GM18873 (cell line): ENCODE measurements around the gene BHMT.
"Not testable (repeated sequence)": the region's sequence is repeated elsewhere in the genome, so short reads cannot be mapped to it uniquely, and the experiment has no call there.

Experiments
- ATAC-seq: cut with Tn5 transposase; IDR thresholded peaks from one replicate; pipeline ENCODE4 v1.9.1; 2021; ENCODE audit warnings: mild to moderate bottlenecking, moderate library complexity, moderate number of reproducible peaks; ENCODE audit not compliant: unreplicated experiment, low FRiP score

The BHMT gene

DNA sequence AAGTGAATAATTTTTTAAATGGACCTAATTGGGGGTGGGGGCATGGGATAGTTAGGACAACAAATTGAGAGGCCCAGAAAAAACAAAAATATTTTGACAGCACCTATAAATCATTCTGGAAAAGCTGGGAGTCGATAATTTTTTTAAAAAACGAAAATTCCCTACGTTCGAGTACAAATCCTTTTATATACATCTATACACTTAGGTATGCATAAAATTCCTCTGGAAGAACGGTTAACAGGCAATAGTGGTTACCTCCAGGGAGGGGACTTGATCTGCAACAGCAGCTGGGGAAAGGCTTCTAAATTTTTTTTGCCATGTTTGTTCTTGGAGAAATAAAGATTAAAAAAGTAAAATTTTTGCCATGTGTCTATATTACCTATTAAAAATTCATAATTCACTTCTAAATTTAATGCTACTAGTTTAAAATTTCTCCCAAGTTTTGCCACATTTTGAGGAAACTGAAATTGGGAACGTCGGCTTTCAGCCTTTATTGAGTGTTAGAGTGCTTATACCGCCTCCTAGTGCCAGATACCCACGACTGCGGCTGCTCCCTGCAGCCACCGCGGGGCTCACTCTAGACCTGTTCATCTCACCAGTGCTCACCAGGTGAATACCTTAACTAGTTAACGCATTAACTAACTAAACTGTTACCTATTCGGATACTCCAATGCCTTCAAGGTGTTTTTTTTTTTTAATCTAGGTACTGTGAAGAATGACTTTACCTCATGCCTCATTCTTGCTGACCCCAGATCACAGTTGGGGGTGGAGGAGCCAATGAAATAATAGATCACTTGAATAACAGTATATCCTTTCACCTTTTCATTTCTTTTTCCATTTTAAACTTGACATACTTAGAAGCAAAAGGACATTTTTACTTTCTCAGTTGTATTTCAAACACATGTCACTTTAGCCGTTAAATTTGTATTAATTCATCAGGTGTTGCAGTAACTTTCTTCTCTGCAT, 1.8 kb upstream of the BHMT start:
- no peak for ATAC-seq

- no peak for ATAC-seq
Observed at GRCh38 chr5:79111960-79112702, 522 bp downstream of the BHMT start.

- no peak for ATAC-seq
Observed at GRCh38 chr5:79112703-79113058, 1.1 kb downstream of the BHMT start.

DNA sequence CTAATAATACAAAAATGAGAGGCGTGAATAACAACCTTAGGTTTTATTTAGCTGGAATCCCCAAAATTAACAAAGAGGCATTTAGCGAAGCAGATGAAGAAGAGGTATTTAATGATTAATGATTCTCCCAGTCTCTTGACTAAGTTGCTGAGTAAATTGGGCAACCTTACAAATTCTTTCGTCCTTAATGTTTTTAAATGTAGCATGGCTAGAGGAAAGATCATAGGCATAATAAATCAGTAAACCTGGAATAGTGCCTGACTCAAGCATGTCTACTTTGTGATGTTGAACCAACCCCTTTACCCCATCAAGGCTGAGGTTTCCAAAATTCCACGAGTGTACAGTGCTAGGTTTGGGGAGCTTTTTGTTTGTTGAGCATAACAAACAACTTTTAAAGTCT, 7.9 kb downstream of the BHMT start:
- no peak for ATAC-seq

- ATAC-seq = no peak
Observed at GRCh38 chr5:79120221-79120620, 8.6 kb downstream of the BHMT start.

- ATAC-seq = no peak
Observed at GRCh38 chr5:79122973-79123372, 11.4 kb downstream of the BHMT start.

DNA sequence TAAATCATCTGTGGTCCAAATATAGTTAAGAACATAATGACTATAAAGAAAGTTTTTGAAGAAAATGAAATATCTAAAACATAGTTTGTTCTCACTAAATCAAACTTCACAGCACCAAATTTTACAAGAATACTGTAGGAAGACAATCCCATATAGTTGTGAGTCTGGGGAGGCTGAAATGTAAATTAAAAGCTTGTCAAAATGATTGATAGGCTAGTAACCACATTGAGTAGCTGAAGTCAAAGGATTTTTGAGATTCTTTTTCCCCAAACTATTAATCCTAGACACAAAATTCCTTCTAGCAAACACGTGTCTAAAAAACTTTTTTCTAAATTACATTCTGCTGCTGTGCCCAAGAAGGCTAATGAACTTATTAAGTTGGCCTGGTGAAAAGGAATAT, 13.0 kb downstream of the BHMT start:
- ATAC-seq = no peak

- no peak for ATAC-seq
Observed at GRCh38 chr5:79130781-79131180, 19.2 kb downstream of the BHMT start.

DNA sequence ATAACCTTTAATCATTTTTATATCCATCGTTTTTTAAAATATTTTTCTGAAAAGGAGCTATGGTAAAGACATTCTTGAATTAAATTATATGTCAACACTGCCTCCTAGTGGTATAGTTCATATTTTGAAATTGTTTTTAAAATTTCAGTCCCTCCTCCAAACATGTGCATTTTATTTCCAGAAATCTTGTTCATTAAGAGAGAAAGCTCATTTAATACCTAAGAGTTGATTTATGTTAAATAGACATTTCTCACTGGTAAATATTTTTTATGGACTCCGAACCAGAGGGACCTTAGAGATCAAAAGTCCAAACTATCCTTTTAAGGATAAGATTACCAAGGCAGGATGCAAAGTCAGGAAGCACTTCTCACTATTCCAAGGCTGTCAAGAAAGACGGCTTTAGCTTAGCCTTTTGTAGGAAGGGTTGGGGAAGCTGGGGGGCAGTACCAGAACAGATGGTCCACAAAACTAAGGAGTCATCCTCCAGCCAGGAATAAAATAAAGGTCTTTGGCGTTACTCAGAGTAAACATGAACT, 21.6 kb downstream of the BHMT start:
- ATAC-seq = no peak

DNA sequence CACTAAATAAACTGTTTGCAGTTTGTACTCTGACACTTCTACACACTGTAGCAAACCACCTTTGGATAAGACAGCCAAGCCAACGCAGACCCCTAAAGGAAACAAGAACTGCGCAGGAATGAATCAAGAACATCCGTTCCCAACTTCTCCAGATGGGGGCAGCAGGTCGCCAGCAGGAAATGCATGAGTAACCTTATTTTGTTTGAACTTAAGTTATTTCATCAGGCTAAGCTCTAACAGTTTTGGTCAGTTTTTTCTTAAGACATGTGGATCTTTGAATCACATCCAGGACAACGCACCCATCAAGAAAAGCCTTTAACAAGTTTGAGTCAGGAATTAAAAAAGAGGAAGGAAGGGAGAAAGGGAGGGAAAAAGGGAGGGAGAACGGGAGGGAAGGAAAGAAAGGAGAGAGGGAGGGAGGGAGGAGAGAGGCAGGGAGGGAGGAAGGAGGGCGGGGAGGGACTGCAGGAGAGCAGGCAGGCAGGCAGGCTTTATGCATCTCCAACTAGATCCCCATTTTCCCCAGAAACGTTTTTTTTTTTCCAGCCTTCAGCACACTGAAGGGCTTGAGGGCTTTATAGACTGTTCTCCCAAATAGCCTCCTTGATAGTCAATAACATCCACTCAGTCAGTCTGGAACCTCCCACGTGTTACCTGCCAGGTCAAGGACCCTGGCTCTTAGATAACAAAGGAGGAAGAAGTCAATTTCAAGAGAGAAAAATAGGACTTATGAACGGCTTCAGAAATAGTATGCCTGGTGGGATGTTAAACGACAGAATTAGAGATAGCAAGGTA, 22.2 kb downstream of the BHMT start:
- no peak for ATAC-seq

DNA sequence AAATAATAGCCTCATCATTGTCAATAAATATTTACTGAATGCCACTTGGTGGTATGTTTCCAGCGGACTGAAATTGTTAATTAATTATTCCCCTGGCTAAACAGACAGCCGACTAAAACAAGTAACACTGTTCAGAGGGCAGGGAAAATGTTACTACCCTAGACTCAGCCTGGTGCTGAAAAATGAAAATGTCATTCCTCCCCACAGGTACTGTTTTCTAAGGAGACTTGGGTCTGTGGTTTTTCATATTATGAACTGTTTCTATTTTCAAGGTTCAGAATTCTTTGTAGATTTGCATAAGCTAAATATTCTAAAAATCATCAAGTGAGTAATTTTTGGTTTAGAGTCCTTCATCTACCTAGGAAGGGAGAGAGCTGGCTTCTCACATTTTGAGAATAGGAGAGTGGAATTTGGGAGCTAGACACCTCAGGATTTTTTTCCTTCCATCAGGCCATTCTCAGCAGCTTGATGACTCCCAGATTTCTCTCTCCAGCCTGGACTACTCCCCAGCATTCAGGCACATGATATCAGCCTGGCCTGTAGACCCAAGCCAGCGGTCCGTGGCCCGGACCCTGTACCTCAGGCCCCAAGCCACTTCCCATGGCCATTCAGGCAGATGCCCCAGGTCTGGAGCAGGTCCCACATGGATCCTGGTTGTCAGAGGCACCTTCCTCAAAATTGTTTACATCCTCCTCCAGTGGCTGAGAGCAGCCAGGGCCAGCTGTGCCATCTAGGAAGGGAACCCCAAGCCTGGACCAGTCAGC, 24.4 kb downstream of the BHMT start:
- no peak for ATAC-seq

DNA sequence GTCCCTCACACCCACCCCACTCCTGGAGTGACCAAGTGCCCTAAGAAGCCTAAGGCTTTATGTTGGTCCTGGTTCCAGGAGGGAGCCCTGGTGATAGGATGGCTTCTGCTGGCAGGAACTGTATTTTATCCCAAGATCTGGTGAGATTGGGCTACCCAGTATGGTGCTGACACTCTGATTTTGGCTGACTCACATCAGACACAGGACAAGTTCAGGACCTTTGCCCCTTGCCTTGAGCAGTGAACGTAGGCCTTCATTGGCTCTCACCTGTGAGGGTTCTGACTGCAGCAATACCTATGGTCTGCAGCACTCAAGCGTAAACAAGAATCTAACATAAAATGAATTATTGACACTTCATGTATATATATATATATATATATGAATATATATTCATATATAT, 25.0 kb downstream of the BHMT start:
- no peak for ATAC-seq

DNA sequence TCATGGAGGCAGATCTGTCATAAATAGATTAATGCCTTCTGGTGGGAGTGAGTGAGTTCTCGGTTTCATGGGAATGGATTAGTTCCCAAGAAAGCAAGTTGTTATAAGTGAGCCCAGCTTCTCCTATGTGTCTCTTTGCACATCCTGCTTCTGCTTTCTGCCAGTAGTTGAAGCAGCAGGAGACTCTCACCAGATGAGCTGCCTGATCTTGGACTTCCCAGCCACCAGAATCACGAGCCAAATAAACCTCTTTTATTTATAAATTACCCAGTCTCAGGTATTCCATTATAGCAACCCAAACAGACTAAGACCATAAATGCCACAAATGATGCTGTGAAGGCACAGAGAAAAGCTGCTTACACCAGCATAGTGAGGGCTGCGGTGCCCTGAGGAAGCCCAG, 28.9 kb downstream of the BHMT start:
- ATAC-seq = no peak

DNA sequence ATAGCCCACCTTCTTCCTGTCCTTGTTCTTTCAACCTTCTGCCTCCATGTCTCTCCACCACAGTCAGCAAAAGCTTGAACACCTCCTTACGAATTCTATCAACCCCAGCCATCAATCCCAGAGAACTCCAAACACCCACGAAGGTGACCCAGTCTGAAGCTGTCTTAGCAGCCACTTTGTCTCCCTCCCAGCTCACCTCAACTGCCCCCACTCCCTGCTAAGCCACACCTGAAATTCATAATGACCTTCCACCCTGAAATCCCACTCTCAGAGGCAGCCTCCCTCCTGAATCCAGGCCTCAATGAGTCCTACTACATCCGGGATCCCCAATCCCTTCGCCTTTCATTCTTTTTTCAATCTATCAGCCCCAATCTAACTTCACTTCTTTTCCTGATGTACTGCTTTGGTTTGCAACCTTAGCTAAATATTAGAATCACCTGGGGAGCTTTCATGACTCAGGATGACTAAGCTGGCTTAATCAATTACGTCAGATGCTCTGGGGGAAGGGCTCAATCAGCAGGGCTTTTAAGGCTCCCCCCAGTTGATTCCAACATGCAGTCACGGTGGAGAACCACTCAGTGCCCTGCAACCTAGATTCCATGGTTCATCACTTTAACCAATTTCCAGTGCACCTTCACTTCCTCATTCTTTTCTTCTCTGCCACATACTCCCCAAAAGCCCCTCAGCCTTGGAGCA, 32.2 kb downstream of the BHMT start:
- no peak for ATAC-seq

DNA sequence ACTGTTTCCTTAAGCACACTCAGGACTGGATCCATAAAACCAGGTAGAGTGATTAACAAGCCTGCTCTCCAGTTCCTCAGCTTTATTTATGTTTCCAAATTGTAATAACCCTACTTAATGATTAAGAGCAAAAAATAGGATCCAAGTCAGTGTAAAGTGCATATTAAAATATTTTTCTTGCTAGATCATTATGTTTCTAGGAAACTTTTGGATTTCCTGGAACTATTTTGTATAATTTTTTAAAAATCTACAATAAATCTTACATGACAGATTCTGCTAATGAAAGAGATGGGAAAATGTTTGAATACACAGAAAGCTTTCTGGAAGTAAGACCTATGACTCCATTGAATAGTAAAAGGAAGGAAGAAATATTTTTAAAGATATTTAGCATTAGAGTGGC, 35.5 kb downstream of the BHMT start:
- ATAC-seq = no peak

DNA sequence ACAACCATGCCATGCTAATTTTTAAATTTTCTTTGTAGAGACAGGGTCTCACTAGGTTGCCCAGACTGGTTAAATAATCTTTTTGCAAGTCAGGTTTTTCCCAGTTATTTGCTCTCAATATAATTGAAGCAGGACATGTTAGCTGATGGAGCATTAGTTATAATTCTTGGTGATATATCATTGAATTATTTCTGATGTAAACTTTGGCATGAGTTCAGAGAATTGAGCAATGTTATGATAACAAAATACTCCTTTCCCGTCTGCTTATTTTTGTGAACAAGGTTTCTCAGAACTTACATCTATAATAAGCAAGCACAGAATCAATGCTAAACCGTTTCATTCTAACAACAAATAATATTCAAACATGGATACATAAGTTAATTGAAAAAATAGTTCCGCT, 37.8 kb downstream of the BHMT start:
- no peak for ATAC-seq

GRCh38 chr5:79151942-79152671, 40.5 kb downstream of the BHMT start:
- no peak for ATAC-seq

GRCh38 chr5:79157305-79157704, 45.7 kb downstream of the BHMT start:
- ATAC-seq = no peak

DNA sequence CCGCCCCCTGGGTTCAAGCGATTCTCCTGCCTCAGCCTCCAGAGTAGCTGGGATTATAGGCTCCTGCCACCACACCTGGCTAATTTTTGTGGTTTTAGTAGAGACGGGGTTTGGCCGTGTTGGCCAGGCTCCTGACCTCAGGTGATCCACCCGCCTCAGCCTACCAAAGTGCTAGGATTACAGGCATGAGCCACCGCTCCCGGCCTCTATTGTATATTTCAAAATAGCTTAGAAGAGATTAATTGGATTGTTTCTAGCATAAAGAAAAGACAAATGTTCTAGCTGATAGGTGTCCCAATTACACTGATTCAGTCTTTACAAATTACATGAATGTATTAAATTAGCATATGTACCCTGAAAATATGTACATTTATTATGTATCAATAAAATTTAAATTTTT, 50.0 kb downstream of the BHMT start:
- not testable (repeated sequence) for ATAC-seq
